ENCODE data around the gene LEAP2. TPM values are rescaled to one million over a fixed set of nuclear protein-coding genes. Genes with fewer than 3 reads are reported as not detected.

LEAP2 gene
- total RNA-seq, 2 experiments from 2014 or later, result 1.8 to 2.0 TPM

- Mint-ChIP-seq H3K36me3 (ENCODE audit: low read depth) (peaks cover 24% of the 10 kb centered on the region), H3K27me3 (ENCODE audit: low read depth) (no peaks in the 10 kb centered on the region), H3K4me3 (no peak overlapping the region), H3K27ac (no peak overlapping the region), H3K9me3 (no peaks in the 10 kb centered on the region), H3K4me1 (ENCODE audit: low read depth) (peaks cover 27% of the 10 kb centered on the region)
- CTCF ChIA-PET, result interaction anchor here (1.2 to 1.4 kb wide), 2 partner anchors 15 to 49 kb away, joined by 3 to 4 read pairs; no protein-coding TSS in a partner anchor
- DNase-seq, result no peak
- intact Hi-C loops (cut with micrococcal nuclease), result loop anchor here (10.0 kb wide), 1 partner anchor 1356 kb away; the partner anchor contains the start of gene PPP2CA
These were observed 4.7 kb upstream of the LEAP2 start for GRCh38 chr5:132868754-132869153.

GRCh38 chr5:132870801-132871200 is 2.7 kb upstream of the LEAP2 start:
- no peak for DNase-seq
- CTCF ChIA-PET, result interaction anchor here (0.5 to 0.9 kb wide), 3 partner anchors 9 to 219 kb away, joined by 4 read pairs; no protein-coding TSS in a partner anchor
- Mint-ChIP-seq H3K27ac (no peak overlapping the region), H3K4me1 (ENCODE audit: low read depth) (peaks cover 21% of the 10 kb centered on the region), H3K4me3 (no peak overlapping the region), H3K27me3 (ENCODE audit: low read depth) (no peaks in the 10 kb centered on the region), H3K9me3 (no peaks in the 10 kb centered on the region), H3K36me3 (ENCODE audit: low read depth) (peaks cover 24% of the 10 kb centered on the region)
- intact Hi-C loops (cut with micrococcal nuclease), result no loop called here

- Mint-ChIP-seq H3K4me1 (ENCODE audit: low read depth) (peaks cover 15% of the 10 kb centered on the region), H3K36me3 (ENCODE audit: low read depth) (peaks cover 20% of the 10 kb centered on the region), H3K27me3 (ENCODE audit: low read depth) (no peaks in the 10 kb centered on the region), H3K9me3 (no peaks in the 10 kb centered on the region), H3K4me3 (no peak overlapping the region), H3K27ac (no peak overlapping the region)
- CTCF ChIA-PET, result interaction anchor here (0.6 kb wide), 1 partner anchor 218 kb away, joined by 4 read pairs; no protein-coding TSS in a partner anchor
- no peak for DNase-seq
- intact Hi-C loops (cut with micrococcal nuclease), result no loop called here
These were observed 1.8 kb upstream of the LEAP2 start for GRCh38 chr5:132871459-132872284.

GRCh38 chr5:132872788-132873118 is 715 bp upstream of the LEAP2 start:
- DNase-seq, result no peak
- CTCF ChIA-PET, result interaction anchor here (0.6 kb wide), 1 partner anchor 14 kb away, joined by 5 read pairs; no protein-coding TSS in a partner anchor
- Mint-ChIP-seq H3K27me3 (ENCODE audit: low read depth) (no peaks in the 10 kb centered on the region), H3K4me3 (no peak overlapping the region), H3K36me3 (ENCODE audit: low read depth) (peaks cover 14% of the 10 kb centered on the region), H3K4me1 (ENCODE audit: low read depth) (peaks cover 9% of the 10 kb centered on the region), H3K9me3 (no peaks in the 10 kb centered on the region), H3K27ac (no peak overlapping the region)
- intact Hi-C loops (cut with micrococcal nuclease), result no loop called here

- intact Hi-C loops (cut with micrococcal nuclease), result no loop called here
- no peak for DNase-seq
- Mint-ChIP-seq H3K36me3 (ENCODE audit: low read depth) (peaks cover 6% of the 10 kb centered on the region), H3K9me3 (no peaks in the 10 kb centered on the region), H3K27ac (no peak overlapping the region), H3K4me3 (no peak overlapping the region), H3K27me3 (ENCODE audit: low read depth) (no peaks in the 10 kb centered on the region), H3K4me1 (ENCODE audit: low read depth) (peaks cover under 1% of the 10 kb centered on the region)
- CTCF ChIA-PET, result interaction anchor here (2.0 kb wide), 1 partner anchor 9 kb away, joined by 6 read pairs; no protein-coding TSS in a partner anchor
These were observed 433 bp downstream of the LEAP2 start for GRCh38 chr5:132873930-132874271.

- H3K4me3 Mint-ChIP-seq, result no peak overlapping the region
- H3K36me3 Mint-ChIP-seq (ENCODE audit: low read depth), result peaks cover 1% of the 10 kb centered on the region
- no peaks in the 10 kb centered on the region for H3K4me1 Mint-ChIP-seq (ENCODE audit: low read depth)
- CTCF ChIA-PET, result interaction anchor here (1.1 kb wide), 1 partner anchor 56 kb away, joined by 3 read pairs; no protein-coding TSS in a partner anchor
- intact Hi-C loops (cut with micrococcal nuclease), result no loop called here
- no peak for DNase-seq
- H3K9me3 Mint-ChIP-seq, result no peaks in the 10 kb centered on the region
- H3K27me3 Mint-ChIP-seq (ENCODE audit: low read depth), result no peaks in the 10 kb centered on the region
- H3K27ac Mint-ChIP-seq, result no peak overlapping the region
These were observed 2.7 kb downstream of the LEAP2 start for GRCh38 chr5:132876020-132876759.

GRCh38 chr5:132877466-132877865 is 4.0 kb downstream of the LEAP2 start:
- CTCF ChIA-PET, result interaction anchor here (1.1 kb wide), 1 partner anchor 57 kb away, joined by 3 read pairs; no protein-coding TSS in a partner anchor
- H3K4me3 Mint-ChIP-seq, result no peak overlapping the region
- no peaks in the 10 kb centered on the region for H3K9me3 Mint-ChIP-seq
- H3K27ac Mint-ChIP-seq, result no peak overlapping the region
- H3K36me3 Mint-ChIP-seq (ENCODE audit: low read depth), result peaks cover 1% of the 10 kb centered on the region
- no peak for DNase-seq
- H3K27me3 Mint-ChIP-seq (ENCODE audit: low read depth), result no peaks in the 10 kb centered on the region
- no peaks in the 10 kb centered on the region for H3K4me1 Mint-ChIP-seq (ENCODE audit: low read depth)
- intact Hi-C loops (cut with micrococcal nuclease), result no loop called here

- CTCF ChIA-PET, result no interaction called here
- Mint-ChIP-seq H3K27me3 (ENCODE audit: low read depth) (no peaks in the 10 kb centered on the region), H3K4me3 (no peak overlapping the region), H3K27ac (no peak overlapping the region), H3K36me3 (ENCODE audit: low read depth) (peaks cover 2% of the 10 kb centered on the region), H3K4me1 (ENCODE audit: low read depth) (no peaks in the 10 kb centered on the region), H3K9me3 (no peaks in the 10 kb centered on the region)
- no peak for DNase-seq
- intact Hi-C loops (cut with micrococcal nuclease), result no loop called here
These were observed 4.5 kb downstream of the LEAP2 start for GRCh38 chr5:132877938-132878337.

- H3K4me1 Mint-ChIP-seq (ENCODE audit: low read depth), result peaks cover 2% of the 10 kb centered on the region
- H3K36me3 Mint-ChIP-seq (ENCODE audit: low read depth), result peaks cover 13% of the 10 kb centered on the region
- no peaks in the 10 kb centered on the region for H3K9me3 Mint-ChIP-seq
- intact Hi-C loops (cut with micrococcal nuclease), result loop anchor here (1.0 kb wide), 1 partner anchor 53 kb away; the partner anchor contains the start of gene SHROOM1
- H3K27me3 Mint-ChIP-seq (ENCODE audit: low read depth), result no peaks in the 10 kb centered on the region
- no peak overlapping the region for H3K4me3 Mint-ChIP-seq
- CTCF ChIA-PET, result interaction anchor here (0.6 to 2.7 kb wide), 15 partner anchors 9 to 357 kb away, joined by 3 to 12 read pairs (median 4); partner anchors contain the start of gene SHROOM1
- H3K27ac Mint-ChIP-seq, result no peak overlapping the region
- DNase-seq, result peak; percentile 39
These were observed 9.9 kb downstream of the LEAP2 start for GRCh38 chr5:132883261-132883834.

GRCh38 chr5:132884548-132884947 is 11.1 kb downstream of the LEAP2 start:
- no peaks in the 10 kb centered on the region for H3K27me3 Mint-ChIP-seq (ENCODE audit: low read depth)
- peak overlapping the region; percentile 41 for H3K27ac Mint-ChIP-seq
- intact Hi-C loops (cut with micrococcal nuclease), result no loop called here
- H3K4me1 Mint-ChIP-seq (ENCODE audit: low read depth), result peaks cover 2% of the 10 kb centered on the region
- no peak overlapping the region for H3K4me3 Mint-ChIP-seq
- H3K36me3 Mint-ChIP-seq (ENCODE audit: low read depth), result peaks cover 11% of the 10 kb centered on the region
- no peak for DNase-seq
- H3K9me3 Mint-ChIP-seq, result no peaks in the 10 kb centered on the region
- CTCF ChIA-PET, result interaction anchor here (0.6 to 2.7 kb wide), 4 partner anchors 39 to 498 kb away, joined by 3 to 12 read pairs (median 4); no protein-coding TSS in a partner anchor

GRCh38 chr5:132886064-132886823 is 12.8 kb downstream of the LEAP2 start:
- Mint-ChIP-seq H3K4me1 (ENCODE audit: low read depth) (peaks cover 2% of the 10 kb centered on the region), H3K9me3 (no peaks in the 10 kb centered on the region), H3K4me3 (no peak overlapping the region), H3K36me3 (ENCODE audit: low read depth) (peaks cover 11% of the 10 kb centered on the region), H3K27me3 (ENCODE audit: low read depth) (no peaks in the 10 kb centered on the region), H3K27ac (no peak overlapping the region)
- CTCF ChIA-PET, result interaction anchor here (0.9 to 1.0 kb wide), 2 partner anchors 9 to 66 kb away, joined by 3 read pairs; no protein-coding TSS in a partner anchor
- no peak for DNase-seq
- intact Hi-C loops (cut with micrococcal nuclease), result no loop called here

Data from activated naive CD4-positive, alpha-beta T cell treated with anti-CD3 and anti-CD28 coated beads for 36 hours (primary cell).